NCI-H526 treated with DMSO at 0.1 percent for 48 hours (cell line): ENCODE results near the gene HOXC6.

ENCODE experiments used
- DNase-seq: peaks from one replicate; lab custom pipeline; 2025; lab: John Stamatoyannopoulos, UW

The HOXC6 gene

DNA sequence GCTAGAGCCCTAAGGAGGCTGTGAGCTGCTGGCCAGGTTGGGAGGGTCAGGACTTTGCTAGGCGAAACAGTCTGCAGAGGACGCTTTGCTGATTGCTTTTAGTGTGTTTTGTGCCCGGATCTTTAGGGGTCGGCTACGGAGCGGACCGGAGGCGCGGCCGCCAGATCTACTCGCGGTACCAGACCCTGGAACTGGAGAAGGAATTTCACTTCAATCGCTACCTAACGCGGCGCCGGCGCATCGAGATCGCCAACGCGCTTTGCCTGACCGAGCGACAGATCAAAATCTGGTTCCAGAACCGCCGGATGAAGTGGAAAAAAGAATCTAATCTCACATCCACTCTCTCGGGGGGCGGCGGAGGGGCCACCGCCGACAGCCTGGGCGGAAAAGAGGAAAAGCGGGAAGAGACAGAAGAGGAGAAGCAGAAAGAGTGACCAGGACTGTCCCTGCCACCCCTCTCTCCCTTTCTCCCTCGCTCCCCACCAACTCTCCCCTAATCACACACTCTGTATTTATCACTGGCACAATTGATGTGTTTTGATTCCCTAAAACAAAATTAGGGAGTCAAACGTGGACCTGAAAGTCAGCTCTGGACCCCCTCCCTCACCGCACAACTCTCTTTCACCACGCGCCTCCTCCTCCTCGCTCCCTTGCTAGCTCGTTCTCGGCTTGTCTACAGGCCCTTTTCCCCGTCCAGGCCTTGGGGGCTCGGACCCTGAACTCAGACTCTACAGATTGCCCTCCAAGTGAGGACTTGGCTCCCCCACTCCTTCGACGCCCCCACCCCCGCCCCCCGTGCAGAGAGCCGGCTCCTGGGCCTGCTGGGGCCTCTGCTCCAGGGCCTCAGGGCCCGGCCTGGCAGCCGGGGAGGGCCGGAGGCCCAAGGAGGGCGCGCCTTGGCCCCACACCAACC, 1.5 kb downstream of the HOXC6 start:
- DNase-seq: no peak

DNA sequence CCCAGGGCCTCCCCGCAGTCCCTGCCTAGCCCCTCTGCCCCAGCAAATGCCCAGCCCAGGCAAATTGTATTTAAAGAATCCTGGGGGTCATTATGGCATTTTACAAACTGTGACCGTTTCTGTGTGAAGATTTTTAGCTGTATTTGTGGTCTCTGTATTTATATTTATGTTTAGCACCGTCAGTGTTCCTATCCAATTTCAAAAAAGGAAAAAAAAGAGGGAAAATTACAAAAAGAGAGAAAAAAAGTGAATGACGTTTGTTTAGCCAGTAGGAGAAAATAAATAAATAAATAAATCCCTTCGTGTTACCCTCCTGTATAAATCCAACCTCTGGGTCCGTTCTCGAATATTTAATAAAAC, 2.2 kb downstream of the HOXC6 start:
- no peak for DNase-seq

DNA sequence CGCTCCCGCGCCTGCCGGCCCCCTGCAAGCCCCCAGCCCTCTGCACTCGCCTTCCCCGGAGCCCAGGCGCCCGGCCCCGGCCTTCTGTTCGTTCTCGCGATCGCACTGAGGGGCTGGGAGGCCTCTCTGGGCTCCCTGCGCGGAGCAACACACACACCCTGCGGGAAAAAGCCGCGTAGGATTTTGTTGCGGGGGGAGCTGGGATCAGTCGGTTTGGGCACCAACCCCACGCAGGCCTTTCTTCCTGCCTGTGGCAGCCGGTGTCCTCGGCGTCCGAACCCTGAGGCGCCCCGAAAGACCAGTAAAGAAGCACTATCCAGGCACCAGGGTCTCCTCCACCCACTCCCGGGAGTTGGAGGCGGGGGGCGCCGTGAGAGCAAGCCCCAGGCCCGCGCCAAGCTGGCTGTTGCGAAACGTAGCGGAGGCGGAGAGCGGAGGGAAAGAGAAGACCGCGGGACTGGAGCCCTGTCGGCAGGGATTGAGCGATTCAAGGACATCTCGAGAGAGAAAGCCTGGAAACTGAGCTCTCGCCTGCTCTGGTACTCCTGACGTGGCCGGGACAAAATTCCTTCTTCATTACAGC, 2.7 kb downstream of the HOXC6 start:
- DNase-seq: no peak

DNA sequence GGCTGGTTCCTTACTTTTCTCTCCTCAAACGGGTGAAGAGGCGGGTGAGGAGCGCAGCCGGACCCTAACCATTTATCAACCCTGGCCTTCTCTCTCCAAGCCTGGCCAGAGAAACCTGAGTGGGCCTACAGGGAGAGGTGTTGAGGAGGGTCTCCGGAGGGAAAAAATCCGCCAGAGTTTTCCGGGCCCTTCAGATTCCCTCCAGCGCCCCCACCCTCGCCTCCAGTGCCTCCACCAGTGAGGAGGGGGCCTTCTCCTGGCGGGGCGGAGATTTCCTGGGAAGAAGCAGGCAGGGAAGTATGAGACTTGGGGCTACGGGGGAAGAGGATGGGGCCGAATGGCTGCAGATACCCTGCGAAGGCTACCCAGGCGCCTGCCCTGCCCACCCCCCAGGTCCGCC, 3.2 kb downstream of the HOXC6 start:
- no peak for DNase-seq

DNA sequence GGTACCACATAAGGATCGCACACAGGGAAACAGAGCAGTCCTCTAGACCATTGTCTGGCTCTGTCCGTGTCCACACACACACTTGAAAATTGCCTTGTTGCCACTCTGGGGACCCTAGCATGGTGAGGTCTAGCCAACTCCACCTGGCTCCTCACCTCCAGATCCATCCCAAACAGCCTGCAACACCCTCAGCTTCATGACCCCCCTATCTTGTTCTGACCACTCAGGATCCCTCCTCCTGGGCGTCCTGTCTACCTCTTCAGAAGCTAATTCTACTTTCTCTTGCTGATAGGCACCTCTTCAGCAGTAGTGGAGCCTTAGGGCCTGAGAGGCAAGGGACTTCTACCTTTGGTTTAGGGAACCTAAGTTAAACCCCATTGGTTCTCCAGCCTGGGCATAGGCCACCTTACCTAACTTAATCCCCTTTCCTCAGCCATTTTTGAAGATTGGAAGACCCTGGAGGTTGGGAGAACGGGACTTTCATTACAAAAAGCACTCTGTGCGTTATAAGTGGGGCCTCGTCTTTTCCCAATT, 3.9 kb downstream of the HOXC6 start:
- no peak for DNase-seq

DNA sequence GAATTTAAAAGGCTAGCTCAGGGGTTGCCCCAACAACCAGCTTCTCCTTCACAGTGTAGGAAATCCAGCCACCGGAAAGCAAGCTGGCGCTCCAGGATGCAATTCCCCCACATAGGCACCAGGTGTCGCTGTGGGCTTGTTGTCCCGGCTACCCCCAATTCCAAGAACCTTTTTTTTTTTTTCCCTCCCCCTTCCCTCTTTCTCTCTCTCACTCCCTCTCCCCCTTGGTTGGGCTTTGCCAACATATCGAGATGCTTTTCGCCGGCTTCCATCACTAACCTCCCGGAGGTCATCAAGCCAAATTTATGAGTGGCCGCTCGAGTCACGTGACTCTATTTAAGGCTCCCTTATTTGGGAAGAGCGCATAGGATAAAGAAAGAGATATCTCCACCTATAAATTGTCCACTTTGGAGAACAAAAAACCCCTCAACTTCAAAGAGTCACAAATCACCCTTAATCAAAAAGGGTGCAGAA, 4.4 kb downstream of the HOXC6 start, which contains the start of gene HOXC5:
HOXC5 (plus strand) TSS at position 424 of the 474 bp plus-strand sequence. CDS start 73 bp downstream, outside the sequence.
- DNase-seq: no peak

DNA sequence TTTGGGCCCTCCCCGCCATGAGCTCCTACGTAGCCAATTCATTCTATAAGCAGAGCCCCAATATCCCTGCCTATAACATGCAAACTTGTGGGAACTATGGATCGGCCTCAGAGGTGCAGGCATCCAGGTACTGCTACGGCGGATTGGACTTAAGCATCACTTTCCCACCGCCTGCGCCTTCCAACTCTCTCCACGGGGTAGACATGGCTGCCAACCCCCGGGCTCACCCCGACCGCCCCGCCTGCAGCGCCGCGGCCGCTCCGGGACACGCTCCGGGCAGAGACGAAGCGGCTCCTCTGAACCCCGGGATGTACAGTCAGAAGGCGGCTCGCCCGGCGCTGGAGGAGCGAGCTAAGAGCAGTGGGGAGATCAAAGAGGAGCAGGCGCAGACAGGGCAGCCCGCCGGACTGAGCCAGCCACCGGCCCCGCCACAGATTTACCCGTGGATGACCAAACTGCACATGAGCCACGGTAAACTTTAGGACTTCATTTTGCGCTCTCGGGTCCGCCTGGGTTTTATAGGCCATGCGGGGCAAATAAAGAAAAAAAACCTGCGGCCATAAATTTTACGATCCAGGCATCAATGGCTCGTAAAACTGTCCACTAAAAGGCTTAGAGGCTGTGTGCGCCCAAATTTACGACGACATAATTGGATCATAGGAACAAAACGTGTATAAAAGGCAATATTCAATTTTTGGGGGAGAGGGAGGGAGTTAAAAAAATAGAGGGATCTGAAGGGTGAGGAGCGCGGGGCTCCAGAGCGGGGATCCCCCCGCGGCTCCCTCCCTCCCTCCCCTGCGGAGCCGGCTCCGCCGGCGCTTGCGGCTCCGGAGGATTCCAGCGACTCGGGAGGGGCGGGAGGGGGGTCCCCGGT, 5.1 kb downstream of the HOXC6 start:
- DNase-seq: no peak

DNA sequence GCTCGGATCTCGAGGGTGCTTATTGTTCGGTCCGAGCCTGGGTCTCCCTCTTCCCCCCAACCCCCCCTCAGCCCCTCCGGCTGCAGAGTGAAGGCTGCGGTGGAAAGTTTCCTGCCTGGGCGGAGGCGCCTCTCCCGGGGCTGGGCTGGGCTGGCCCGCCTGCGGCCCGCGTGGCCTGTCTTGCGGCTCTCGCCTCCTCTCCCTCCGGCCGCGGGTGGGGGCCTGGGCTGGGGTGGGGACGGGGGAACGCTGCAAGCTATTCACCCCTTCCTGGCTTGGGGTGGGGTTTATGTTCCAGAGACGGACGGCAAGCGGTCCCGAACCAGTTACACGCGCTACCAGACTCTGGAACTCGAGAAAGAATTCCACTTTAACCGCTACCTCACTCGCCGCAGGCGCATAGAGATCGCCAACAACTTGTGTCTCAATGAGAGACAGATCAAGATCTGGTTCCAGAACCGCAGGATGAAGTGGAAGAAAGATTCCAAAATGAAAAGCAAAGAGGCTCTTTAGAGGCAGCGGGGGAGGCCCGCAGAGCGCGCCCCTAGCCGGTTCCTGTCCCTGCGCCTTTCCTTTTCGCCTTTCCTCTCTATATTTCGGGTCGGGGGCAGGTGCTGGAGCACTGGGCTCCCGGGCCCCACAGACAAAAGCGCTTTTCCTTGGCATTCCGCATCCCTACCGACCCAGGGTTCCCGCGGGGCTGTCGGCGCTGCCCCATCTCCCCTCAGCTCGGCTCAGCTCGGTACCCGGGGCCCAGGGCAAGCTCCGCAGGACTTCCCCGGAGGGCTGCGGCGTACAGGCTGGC, 5.9 kb downstream of the HOXC6 start:
- DNase-seq: no peak

DNA sequence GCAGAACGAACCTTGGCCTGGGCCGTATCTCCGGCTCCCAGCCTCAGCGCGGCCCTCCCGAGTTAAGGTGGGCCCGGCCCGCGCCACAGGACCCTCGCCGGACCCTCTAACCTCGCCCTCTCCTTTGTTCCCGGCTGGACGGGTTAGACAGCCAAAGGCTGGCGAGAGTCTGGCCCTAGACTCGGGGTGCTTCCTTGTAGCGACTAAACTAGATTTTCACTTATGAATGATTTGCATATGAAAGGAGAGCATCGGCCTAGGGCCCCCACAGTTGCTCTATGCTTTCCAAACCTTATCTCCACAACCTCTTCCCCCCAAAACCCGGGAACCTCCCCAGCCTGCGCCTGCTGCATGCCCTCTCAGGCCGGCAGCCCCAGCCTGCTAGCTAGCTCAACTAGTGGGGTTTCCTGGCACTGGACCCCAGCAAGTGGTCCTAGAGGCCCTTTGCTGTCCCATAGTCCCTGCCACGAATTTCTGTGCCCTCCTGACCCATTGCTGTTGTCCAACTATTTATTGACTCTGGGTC, 6.6 kb downstream of the HOXC6 start:
- DNase-seq: no peak

DNA sequence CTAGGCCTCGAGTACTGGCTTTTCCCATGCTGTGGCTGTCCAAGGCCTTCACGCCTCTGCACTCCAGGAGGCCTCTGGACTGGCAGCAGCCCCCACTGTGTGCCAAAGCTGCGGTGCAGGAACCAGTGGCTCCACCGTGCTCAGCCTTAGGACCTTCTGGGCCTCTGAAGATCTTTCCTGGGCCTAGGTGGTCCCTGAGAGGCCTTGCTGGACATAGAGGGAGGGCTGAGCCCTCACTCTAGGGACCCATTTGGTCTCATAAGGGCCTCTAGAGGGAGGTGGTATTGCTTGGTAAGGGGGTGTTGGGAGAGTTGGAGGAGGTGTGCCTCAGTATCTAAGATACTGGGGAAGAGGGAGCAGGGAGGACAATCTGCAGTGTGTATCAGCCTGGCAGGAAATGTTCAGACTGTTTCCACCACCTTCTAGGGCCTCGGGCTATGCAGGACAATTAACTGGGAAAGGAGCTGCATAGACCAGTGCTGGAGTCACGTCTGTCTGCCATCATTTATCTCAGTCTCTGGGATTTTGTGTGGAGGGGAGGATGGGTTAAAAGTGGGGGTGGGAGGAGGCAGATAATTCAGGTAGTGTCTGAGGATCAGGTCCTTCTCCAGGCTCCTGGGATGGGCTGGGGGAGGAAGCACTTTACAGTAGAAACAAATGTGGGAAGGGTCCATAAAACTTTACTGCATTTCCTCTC, 7.5 kb downstream of the HOXC6 start:
- DNase-seq: no peak

DNA sequence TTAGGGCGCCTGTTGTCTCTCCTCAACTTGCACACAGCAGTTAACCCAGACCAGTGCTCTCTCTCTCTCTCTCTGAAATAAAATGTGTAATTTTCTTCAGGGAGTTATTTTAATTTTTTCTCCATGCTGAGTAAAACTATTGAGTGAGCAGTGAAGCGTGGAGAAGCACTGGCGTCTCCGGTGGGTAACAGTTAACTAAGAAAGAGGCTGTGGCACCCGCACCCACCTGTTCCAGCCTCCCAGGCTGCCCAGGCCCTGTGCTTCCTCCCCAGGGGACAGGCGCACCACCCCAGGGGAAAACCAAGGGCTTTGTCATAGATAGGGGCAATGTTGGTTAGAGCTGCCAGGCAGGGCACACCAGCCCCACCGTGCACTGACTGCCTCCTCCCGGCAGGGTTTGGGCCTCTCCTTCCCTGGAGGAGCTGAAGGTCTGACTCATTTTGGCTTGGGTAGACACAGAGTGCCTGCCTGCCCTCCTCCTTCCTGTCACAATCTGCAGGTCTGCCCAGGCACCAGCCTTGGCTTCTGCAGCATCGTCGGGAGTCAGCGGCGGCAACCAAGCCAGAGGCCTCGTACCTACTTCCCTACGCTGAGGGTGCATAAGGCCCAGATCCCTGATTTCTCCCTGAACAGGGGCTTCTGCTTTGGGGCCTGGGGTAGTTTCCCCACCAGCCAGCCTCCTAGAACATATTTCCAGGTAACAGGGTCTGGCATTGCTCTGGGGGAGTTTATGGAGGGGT, 8.6 kb downstream of the HOXC6 start:
- DNase-seq: no peak

DNA sequence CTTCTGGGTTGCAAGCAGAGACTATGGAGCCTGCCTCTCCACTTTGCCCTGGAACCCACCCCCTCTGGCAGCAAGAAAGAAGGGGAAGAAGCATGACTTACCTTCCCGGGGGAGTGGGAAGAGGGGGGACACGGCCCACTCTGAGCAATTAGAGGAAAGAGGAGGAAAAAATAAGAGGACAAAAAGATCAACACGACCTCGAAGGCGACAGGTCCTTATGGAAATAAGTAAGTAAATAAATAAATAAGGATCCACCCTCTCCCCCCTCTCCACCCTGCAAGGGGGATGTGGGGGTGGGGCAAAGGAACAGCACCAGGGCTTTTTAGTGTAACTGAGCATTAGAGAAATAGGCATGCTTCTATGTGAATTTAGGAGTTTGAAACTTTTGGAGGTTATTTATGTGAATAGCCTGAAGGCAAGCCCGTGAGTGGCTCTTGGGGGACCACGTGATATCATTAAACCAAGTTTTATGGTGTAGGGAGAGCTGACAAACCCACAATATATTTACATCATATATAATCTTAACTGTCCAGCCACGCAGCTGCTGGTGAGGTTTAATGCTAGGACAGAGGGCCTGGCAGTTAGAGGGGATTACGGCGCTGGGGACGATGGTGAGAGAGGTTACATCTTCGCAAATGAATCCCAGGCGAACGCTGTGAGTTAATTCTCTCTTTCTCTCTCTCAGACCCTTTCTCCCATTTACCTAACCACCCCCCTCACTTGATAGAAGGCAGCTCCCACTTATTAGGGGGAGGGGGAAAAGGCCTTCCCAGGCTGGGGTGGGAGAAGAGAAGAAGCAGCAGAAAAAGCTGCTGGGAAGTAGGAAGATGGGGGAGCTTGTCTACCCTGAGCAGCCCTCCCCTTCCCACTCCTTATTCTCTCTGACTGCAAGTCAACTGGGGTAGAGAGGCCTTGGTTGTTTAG, 9.4 kb downstream of the HOXC6 start:
- no peak for DNase-seq

DNA sequence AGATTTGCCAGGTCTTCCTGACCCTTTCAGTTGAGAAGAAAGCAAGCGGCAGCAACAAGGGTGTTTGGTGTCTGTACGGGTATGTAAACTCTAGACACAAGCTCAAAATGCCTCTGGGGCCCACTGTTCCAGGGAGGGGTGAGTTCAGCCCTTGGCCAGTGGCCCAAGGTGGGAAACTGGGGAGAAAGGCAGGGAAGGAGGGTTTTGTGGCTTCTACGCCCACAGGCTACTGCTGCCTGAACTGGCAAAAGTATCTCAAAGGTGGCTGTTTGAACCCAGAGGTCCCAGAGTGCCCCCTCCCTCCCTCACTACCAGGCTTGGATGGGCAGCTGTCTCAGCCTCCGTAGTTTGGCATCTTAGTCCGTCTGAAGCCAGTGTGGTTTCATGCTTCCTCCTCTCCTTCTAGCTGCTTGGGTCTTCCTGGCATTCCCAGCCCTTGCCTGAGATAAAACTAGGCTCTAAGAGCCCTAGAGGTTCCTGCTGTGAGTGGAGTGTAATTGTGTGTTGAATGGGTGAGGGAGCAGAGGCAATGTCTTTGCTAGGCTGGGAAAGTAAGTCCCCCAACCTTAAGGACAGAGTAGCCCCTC, 10.1 kb downstream of the HOXC6 start:
- no peak for DNase-seq

DNA sequence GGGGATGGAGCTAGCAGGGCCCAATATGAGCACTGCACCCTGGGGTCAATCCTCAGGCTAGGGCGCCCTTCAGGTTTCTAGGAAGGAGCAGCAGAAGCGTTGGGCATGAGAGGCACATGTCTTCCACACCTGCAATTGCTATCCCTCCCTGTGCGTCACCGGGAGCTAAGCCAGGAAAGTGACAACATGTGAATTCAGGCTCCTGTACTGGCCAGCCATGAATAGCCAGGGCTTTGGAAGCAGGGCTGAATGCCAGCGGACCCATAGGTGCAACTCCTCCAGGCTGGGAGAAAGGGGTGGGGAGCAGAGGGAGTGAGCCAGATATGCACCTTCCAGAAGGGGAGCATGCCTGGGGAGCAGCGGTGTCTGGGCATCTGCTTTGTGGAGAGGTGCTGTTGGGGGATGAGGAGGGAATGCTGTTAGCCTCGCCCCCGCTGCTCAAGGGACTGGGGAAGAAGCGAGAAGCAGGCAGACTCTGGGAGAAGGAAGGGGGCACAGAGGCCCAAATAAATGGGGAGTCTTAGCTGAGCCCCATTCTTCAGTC, 10.7 kb downstream of the HOXC6 start:
- no peak for DNase-seq

DNA sequence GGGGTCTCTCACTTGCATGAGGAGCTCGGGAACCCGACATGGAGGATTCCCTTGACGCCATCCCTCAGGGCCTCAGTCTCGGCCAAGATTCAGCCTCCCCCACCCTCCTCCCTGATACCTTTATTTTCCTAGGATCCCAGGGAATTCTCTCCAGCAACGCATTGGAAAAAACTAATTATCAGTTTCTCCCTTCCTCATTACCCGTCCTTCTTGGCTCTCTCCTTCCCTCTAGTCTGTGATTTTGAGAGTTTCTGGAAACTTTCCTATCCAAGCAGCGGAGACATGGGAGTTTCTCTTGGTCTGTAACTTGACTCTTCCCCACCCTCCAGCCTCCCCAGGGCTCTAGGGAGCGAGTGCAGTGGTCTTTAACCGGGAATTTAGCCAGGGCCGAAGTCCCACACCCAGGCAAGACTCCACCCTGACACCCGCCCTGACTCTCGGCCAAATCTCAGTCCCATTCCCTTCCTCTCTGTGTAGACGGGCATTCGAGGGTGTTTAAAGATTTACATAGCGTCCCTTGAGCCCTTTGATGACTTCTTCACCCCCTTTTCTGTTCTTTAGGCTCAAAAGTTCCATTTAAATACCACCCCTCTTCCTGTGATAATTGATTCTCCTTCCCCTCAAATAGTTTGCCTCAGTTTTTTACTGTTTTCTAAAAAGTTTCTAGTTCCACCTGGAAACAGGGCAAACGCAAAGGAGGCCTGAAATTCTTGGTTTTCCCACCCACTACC, 11.3 kb downstream of the HOXC6 start:
- no peak for DNase-seq

DNA sequence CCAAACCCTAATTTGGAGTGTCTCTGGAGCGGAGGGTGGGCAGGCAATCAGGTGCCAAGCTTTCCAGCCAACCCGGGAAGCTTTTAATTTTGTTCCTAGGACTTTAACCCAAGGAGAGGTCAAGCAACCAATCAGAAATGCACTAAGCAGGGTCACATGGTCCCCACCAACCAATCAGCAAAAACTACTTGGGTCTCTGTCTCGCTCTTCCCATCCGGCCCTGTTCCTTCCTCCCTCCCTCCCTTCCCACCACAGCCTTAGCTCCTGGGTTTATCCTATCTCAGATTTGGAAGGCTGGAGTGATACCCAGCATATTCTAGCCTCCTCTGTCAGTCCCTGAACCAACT, 11.9 kb downstream of the HOXC6 start:
- no peak for DNase-seq

DNA sequence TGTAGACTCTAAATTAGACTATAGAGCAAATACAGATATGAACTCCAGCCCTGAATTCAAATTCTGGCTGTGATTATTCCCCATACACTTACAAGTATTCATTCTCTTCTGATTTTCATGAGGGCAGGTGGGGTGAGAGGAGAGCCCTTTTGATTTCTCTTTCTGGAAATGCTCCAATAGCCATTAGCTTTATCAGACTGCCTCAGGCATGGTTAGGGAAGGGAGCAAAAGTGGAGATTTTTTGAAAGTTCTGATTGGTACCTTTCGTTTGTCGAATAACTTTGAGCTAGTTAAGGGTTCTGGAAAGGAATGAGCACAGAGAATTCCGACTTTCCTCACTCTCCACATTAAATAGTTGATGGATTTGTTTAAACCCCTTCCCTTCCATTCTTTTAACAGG, 12.4 kb downstream of the HOXC6 start:
- no peak for DNase-seq
